Keratinocyte (primary cell): ENCODE results near the gene RELA. TPM values are rescaled to one million over a fixed set of nuclear protein-coding genes. Genes with fewer than 3 reads are reported as not detected.

ENCODE experiments used
- DNase-seq: peaks from one replicate; pipeline ENCODE4 v3.0.0-alpha.2; 2011; ENCODE audit warnings: low read depth, missing footprints, low spot score
- FAIRE-seq: peaks from 2 replicates; lab custom pipeline; 2011; peaks lifted over from hg19 to GRCh38; lab: Jason Lieb, UNC
- H2AFZ ChIP-seq: 2 replicates; pipeline ENCODE4 v1.6.0; 2012; ENCODE audit warnings: low read length, control low read depth, inconsistent platforms; ENCODE audit not compliant: control insufficient read depth
- H3K27ac ChIP-seq: 2 replicates; pipeline ENCODE4 v1.5.1; 2011; ENCODE audit warnings: low read length; ENCODE audit not compliant: control insufficient read depth, insufficient read depth
- H3K27me3 ChIP-seq: 3 replicates; pipeline ENCODE4 v1.6.0; 2011; ENCODE audit warnings: low read length; ENCODE audit not compliant: control insufficient read depth, insufficient read depth; ENCODE audit errors: extremely low read depth
- H3K36me3 ChIP-seq, 2 experiments: 2 replicates in 1 of 2; 3 replicates in 1 of 2; pipeline ENCODE4 v1.5.1; 2011; ENCODE audit warnings: low read length in 2 of 2, mild to moderate bottlenecking in 1 of 2; ENCODE audit not compliant: control insufficient read depth in 2 of 2, insufficient read depth in 2 of 2; ENCODE audit errors: extremely low read depth in 1 of 2
- H3K4me1 ChIP-seq: 3 replicates; pipeline ENCODE4 v1.5.1; 2011; ENCODE audit warnings: low read length; ENCODE audit not compliant: control insufficient read depth, insufficient read depth; ENCODE audit errors: extremely low read depth
- H3K4me2 ChIP-seq: 3 replicates; pipeline ENCODE4 v1.6.0; 2011; ENCODE audit warnings: low read depth, low read length; ENCODE audit not compliant: control insufficient read depth, insufficient read depth; ENCODE audit errors: extremely low read depth
- H3K4me3 ChIP-seq, 3 experiments: fragments of 200-600 bp in 1 of 3; sonication (generic) in 1 of 3; 2 replicates in 2 of 3; 3 replicates in 1 of 3; pipeline ENCODE4 v1.5.1; 2011 to 2016; ENCODE audit warnings: low read length in 3 of 3, mild to moderate bottlenecking in 3 of 3, control low read depth in 2 of 3, inconsistent platforms in 1 of 3, low read depth in 1 of 3, mixed read lengths in 1 of 3, mixed run types in 1 of 3, moderate library complexity in 1 of 3; ENCODE audit not compliant: control insufficient read depth in 2 of 3, insufficient read depth in 2 of 3; ENCODE audit errors: extremely low read depth in 1 of 3
- H3K79me2 ChIP-seq: 2 replicates; pipeline ENCODE4 v1.6.0; 2012; ENCODE audit warnings: low read length; ENCODE audit not compliant: control insufficient read depth, insufficient read depth
- H3K9ac ChIP-seq: 3 replicates; pipeline ENCODE4 v1.6.0; 2011; ENCODE audit warnings: low read length; ENCODE audit not compliant: control insufficient read depth, insufficient read depth; ENCODE audit errors: extremely low read depth
- H3K9me1 ChIP-seq: 3 replicates; pipeline ENCODE4 v1.6.0; 2011; ENCODE audit warnings: low read length; ENCODE audit not compliant: control insufficient read depth, insufficient read depth; ENCODE audit errors: extremely low read depth
- H3K9me3 ChIP-seq: 2 replicates; pipeline ENCODE4 v1.5.1; 2012; ENCODE audit warnings: low read depth, low read length; ENCODE audit not compliant: control insufficient read depth
- H4K20me1 ChIP-seq: 3 replicates; pipeline ENCODE4 v1.6.0; 2011; ENCODE audit warnings: low read length; ENCODE audit not compliant: control insufficient read depth, insufficient read depth; ENCODE audit errors: extremely low read depth
- CTCF ChIP-seq, 3 experiments: IDR thresholded peaks in 1 of 3; conservative IDR thresholded peaks in 1 of 3; optimal IDR thresholded peaks in 1 of 3; 2 replicates in 2 of 3; 3 replicates in 1 of 3; pipeline versions ENCODE3 to v1.5.1; 2011; ENCODE audit warnings: low read length in 3 of 3, mild to moderate bottlenecking in 3 of 3, moderate library complexity in 2 of 3, control low read depth in 1 of 3, inconsistent platforms in 1 of 3; ENCODE audit not compliant: insufficient read depth in 2 of 3; ENCODE audit errors: extremely low read depth in 1 of 3
- EZH2 ChIP-seq: IDR thresholded peaks from one replicate; pipeline ENCODE4 v1.6.1; 2012; ENCODE audit warnings: inconsistent platforms, mild to moderate bottlenecking, low read length, moderate library complexity
- dilution Hi-C: fragments of 300-500 bp; cut with MboI; formaldehyde crosslinking; loops from one replicate; pipeline ENCODE4 v1.7.0; 2020; ENCODE audit warnings: low sequenced_read_pairs; ENCODE audit not compliant: extremely low pct_ligation_motif_present
- polyA plus RNA-seq, 5 experiments: library from polyadenylated mRNA; depleted of rRNA in 3 of 5; stranded (reverse) in 3 of 5; stranded (forward) in 1 of 5; unstranded in 1 of 5; fragments of >200 nt; gene quantifications; 1 replicate in 1 of 5; 2 replicates in 3 of 5; 3 replicates in 1 of 5; pipeline versions ENCODE4 v1.2.1 to v1.2.3, GENCODE V29; 2011 to 2012; ENCODE audit warnings: missing spikeins in 2 of 5, low read depth in 1 of 5, low replicate concordance in 1 of 5

RELA gene
- polyA plus RNA-seq, 1 donor (not counting 4 experiments of a cell fraction or from before 2014, with no cell fraction given), result 20.4 TPM

- no peak overlapping the region for H3K27ac ChIP-seq
- DNase-seq (no peak), FAIRE-seq (no peak)
- dilution Hi-C loops, result no loop called here
- H3K9me1 ChIP-seq, result no peaks in the 10 kb centered on the region
- no peaks in the 10 kb centered on the region for H4K20me1 ChIP-seq
- H3K9me3 ChIP-seq, result no peaks in the 10 kb centered on the region
- peaks cover 11% of the 10 kb centered on the region for H3K79me2 ChIP-seq
- TF ChIP-seq EZH2, result no peak
- no peak for TF ChIP-seq CTCF (optimal IDR thresholded peaks at IDR 0.05 in 1 of 3, IDR thresholded peaks at IDR 0.05 in 1 of 3, conservative IDR thresholded peaks at IDR 0.05 in 1 of 3; ENCODE audit: extremely low read depth in 1 of 3, insufficient read depth in 2 of 3, low read length in 3 of 3)
- peaks cover 18 to 20% of the 10 kb centered on the region in 2 experiments for H3K36me3 ChIP-seq
- H3K4me2 ChIP-seq, result peak overlapping the region; percentile 42
- H3K4me3 ChIP-seq, result no peak overlapping the region
- H3K27me3 ChIP-seq, result no peaks in the 10 kb centered on the region
- H3K4me1 ChIP-seq, result peaks cover 5% of the 10 kb centered on the region
- H2AFZ ChIP-seq, result peak overlapping the region; percentile 30
- no peak overlapping the region for H3K9ac ChIP-seq
Observed at GRCh38 chr11:65710421-65710820, 47.7 kb upstream of the RELA start.

- FAIRE-seq (no peak), DNase-seq (no peak)
- no peaks in the 10 kb centered on the region for H3K9me1 ChIP-seq
- no peak overlapping the region for H3K27ac ChIP-seq
- peaks cover 12 to 13% of the 10 kb centered on the region in 2 experiments for H3K36me3 ChIP-seq
- H3K27me3 ChIP-seq, result no peaks in the 10 kb centered on the region
- H3K79me2 ChIP-seq, result peaks cover 11% of the 10 kb centered on the region
- no peak for TF ChIP-seq EZH2
- no peak for TF ChIP-seq CTCF (optimal IDR thresholded peaks at IDR 0.05 in 1 of 3, IDR thresholded peaks at IDR 0.05 in 1 of 3, conservative IDR thresholded peaks at IDR 0.05 in 1 of 3; ENCODE audit: extremely low read depth in 1 of 3, insufficient read depth in 2 of 3, low read length in 3 of 3)
- H3K4me1 ChIP-seq, result peaks cover 5% of the 10 kb centered on the region
- H3K4me2 ChIP-seq, result no peak overlapping the region
- no peak overlapping the region for H3K9ac ChIP-seq
- no peak overlapping the region for H3K4me3 ChIP-seq
- no peak overlapping the region for H2AFZ ChIP-seq
- H3K9me3 ChIP-seq, result no peaks in the 10 kb centered on the region
- no peaks in the 10 kb centered on the region for H4K20me1 ChIP-seq
- dilution Hi-C loops, result no loop called here
Observed at GRCh38 chr11:65709661-65710060, 46.9 kb upstream of the RELA start.
